Stimulated activated CD8-positive, alpha-beta memory T cell treated with anti-CD3 and anti-CD28 coated beads, Interleukin-4, amount 100 ng/mL, for 48 hours (primary cell): Measurements from ENCODE around the gene NRARP.

ENCODE experiments used
- DNase-seq: peaks from one replicate; pipeline ENCODE4 v3.0.0-alpha.2; 2020

Gene NRARP

GRCh38 chr9:137297966-137298365 lies 4.1 kb downstream of the NRARP start:
- no peak for DNase-seq

- no peak for DNase-seq
Observed at GRCh38 chr9:137296670-137297664, 5.1 kb downstream of the NRARP start.

GRCh38 chr9:137295849-137296669 lies 6.0 kb downstream of the NRARP start:
- DNase-seq, result no peak

GRCh38 chr9:137295238-137295811 lies 6.7 kb downstream of the NRARP start:
- DNase-seq, result peak; percentile 73

- DNase-seq, result no peak
Observed at GRCh38 chr9:137294681-137295237, 7.3 kb downstream of the NRARP start.

GRCh38 chr9:137294091-137294680 lies 7.9 kb downstream of the NRARP start:
- DNase-seq, result peak; percentile 55

GRCh38 chr9:137293482-137294090 lies 8.5 kb downstream of the NRARP start:
- DNase-seq, result no peak

- no peak for DNase-seq
Observed at GRCh38 chr9:137293094-137293481, 9.0 kb downstream of the NRARP start.

- DNase-seq, result peak; percentile 49
Observed at GRCh38 chr9:137286975-137287383, 15.1 kb downstream of the NRARP start.

- no peak for DNase-seq
Observed at GRCh38 chr9:137281345-137282116, 20.5 kb downstream of the NRARP start.

GRCh38 chr9:137280474-137281344 lies 21.4 kb downstream of the NRARP start:
- no peak for DNase-seq

- DNase-seq, result no peak
Observed at GRCh38 chr9:137279741-137280473, 22.2 kb downstream of the NRARP start.

- DNase-seq, result no peak
Observed at GRCh38 chr9:137278721-137279711, 23.1 kb downstream of the NRARP start.

- no peak for DNase-seq
Observed at GRCh38 chr9:137278061-137278701, 23.9 kb downstream of the NRARP start.

GRCh38 chr9:137277329-137278041 lies 24.6 kb downstream of the NRARP start, which contains the start of gene TOR4A:
TOR4A (plus strand) TSS chr9:137277726; CDS start chr9:137278690, 964 bp downstream.
- DNase-seq, result peak; percentile 68

- no peak for DNase-seq
Observed at GRCh38 chr9:137276473-137277328, 25.4 kb downstream of the NRARP start.
